Right renal pelvis (tissue), 4 donors: ENCODE data around the gene BMP6. TPM values are rescaled to one million over a fixed set of nuclear protein-coding genes. Genes with fewer than 3 reads are reported as not detected.

ENCODE experiments used
- DNase-seq, 4 donors: peaks; one replicate each; pipeline ENCODE4 v3.0.0-alpha.2; 2013; ENCODE audit warnings: low read depth in 4 of 4, low spot score in 3 of 4, missing footprints in 1 of 4
- polyA plus RNA-seq, 4 donors: library from polyadenylated mRNA; unstranded; fragments of 120-200 nt; gene quantifications; one replicate each; pipeline ENCODE4 v1.2.1, GENCODE V29; 2013; ENCODE audit not compliant: insufficient read length in 4 of 4

The BMP6 gene
- polyA plus RNA-seq, 4 donors: 7.4 to 8.7 (median 7.6) TPM

- DNase-seq: no peak
Measured at GRCh38 chr6:7742223-7742785, 16.4 kb downstream of the BMP6 start.

- no peak for DNase-seq
Measured at GRCh38 chr6:7745942-7746341, 20.0 kb downstream of the BMP6 start.

- no peak for DNase-seq
Measured at GRCh38 chr6:7747016-7747415, 21.1 kb downstream of the BMP6 start.

GRCh38 chr6:7747433-7747832 is 21.5 kb downstream of the BMP6 start:
- no peak for DNase-seq

- no peak for DNase-seq
Measured at GRCh38 chr6:7747901-7748504, 22.1 kb downstream of the BMP6 start.

- no peak for DNase-seq
Measured at GRCh38 chr6:7749478-7749877, 23.6 kb downstream of the BMP6 start.

- no peak for DNase-seq
Measured at GRCh38 chr6:7750197-7750596, 24.3 kb downstream of the BMP6 start.

- DNase-seq: no peak
Measured at GRCh38 chr6:7758456-7758855, 32.6 kb downstream of the BMP6 start.

- no peak for DNase-seq
Measured at GRCh38 chr6:7759320-7759719, 33.4 kb downstream of the BMP6 start.

- no peak for DNase-seq
Measured at GRCh38 chr6:7761051-7761450, 35.2 kb downstream of the BMP6 start.

- DNase-seq: no peak
Measured at GRCh38 chr6:7762760-7763159, 36.9 kb downstream of the BMP6 start.

GRCh38 chr6:7763881-7764280 is 38.0 kb downstream of the BMP6 start:
- peak in 2 of 4 donors; percentile 12 to 33 for DNase-seq

- DNase-seq: no peak
Measured at GRCh38 chr6:7765575-7766325, 39.9 kb downstream of the BMP6 start.

GRCh38 chr6:7769702-7770101 is 43.8 kb downstream of the BMP6 start:
- no peak for DNase-seq

GRCh38 chr6:7770111-7770510 is 44.2 kb downstream of the BMP6 start:
- no peak for DNase-seq

- DNase-seq: no peak
Measured at GRCh38 chr6:7770601-7771000, 44.7 kb downstream of the BMP6 start.

- DNase-seq: no peak
Measured at GRCh38 chr6:7773322-7773721, 47.4 kb downstream of the BMP6 start.

GRCh38 chr6:7773914-7774313 is 48.0 kb downstream of the BMP6 start:
- no peak for DNase-seq

- DNase-seq: no peak
Measured at GRCh38 chr6:7776509-7776908, 50.6 kb downstream of the BMP6 start.

GRCh38 chr6:7777074-7777473 is 51.2 kb downstream of the BMP6 start:
- DNase-seq: no peak

GRCh38 chr6:7781240-7781639 is 55.3 kb downstream of the BMP6 start:
- DNase-seq: no peak

- DNase-seq: no peak
Measured at GRCh38 chr6:7784248-7784647, 58.3 kb downstream of the BMP6 start.
